ENCODE results near the gene MINDY2.
"Not testable (repeated sequence)": the region's sequence is repeated elsewhere in the genome, so short reads cannot be mapped to it uniquely, and the experiment has no call there.

MINDY2 gene

DNA sequence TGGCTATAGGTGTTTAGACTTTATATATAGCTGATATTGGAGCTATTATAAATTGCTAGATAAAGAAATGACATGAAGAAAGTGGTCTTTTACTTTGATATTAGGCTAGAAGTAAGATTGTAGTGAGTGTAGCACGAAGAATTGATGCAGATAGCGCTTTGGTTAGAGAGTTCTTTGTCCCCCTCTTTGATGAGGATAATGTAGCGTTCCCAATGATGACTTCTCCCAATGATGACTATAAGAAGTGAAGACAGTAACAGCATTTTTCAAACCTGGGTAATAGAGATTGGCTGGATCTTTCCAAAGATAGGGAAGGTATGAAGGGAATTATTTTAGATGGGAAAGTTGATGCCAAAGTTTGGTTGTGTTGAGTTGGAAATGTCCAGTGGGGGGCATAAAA lies 4.3 kb downstream of the MINDY2 start:
- H3K4me3 ChIP-seq (ENCODE audit: low read depth, low read length), result no peak overlapping the region
- H3K4me1 ChIP-seq (ENCODE audit: control insufficient read depth, insufficient read depth, low read length), result peaks cover 16% of the 10 kb centered on the region
- no peak overlapping the region for H3K27ac ChIP-seq (ENCODE audit: low read depth, low read length)
- H3K36me3 ChIP-seq (ENCODE audit: control insufficient read depth, insufficient read depth, low read length), result peaks cover 4% of the 10 kb centered on the region
- H3K27me3 ChIP-seq (ENCODE audit: control insufficient read depth, insufficient read depth, low read length), result no peaks in the 10 kb centered on the region
- no peaks in the 10 kb centered on the region for H3K9me3 ChIP-seq (ENCODE audit: control insufficient read depth, insufficient read depth, low read depth, low read length)
- no peak overlapping the region for H3K9ac ChIP-seq (ENCODE audit: low read length)

DNA sequence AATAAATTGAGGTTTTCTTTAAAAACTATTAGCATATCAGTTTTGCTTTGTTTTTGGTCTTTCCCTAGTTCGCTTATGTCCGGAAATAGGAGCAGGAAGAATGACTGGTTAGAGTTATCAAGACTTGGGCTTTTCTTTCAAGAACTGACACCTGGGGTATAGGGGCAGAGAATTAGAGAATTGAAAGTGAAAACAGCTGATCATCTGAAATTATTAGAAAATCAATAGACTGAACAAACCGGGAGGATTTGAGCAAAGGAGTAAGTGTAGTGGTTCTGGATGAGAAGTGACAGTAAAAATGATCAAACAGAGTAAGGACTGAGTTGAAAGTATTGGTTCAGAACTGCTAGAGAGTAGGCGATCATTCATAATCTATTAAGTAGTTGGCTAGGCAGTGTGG lies 6.0 kb downstream of the MINDY2 start:
- Histone ChIP-seq H3K4me1 (ENCODE audit: control insufficient read depth, insufficient read depth, low read length) (peaks cover 15% of the 10 kb centered on the region), H3K36me3 (ENCODE audit: control insufficient read depth, insufficient read depth, low read length) (peaks cover 4% of the 10 kb centered on the region), H3K27me3 (ENCODE audit: control insufficient read depth, insufficient read depth, low read length) (no peaks in the 10 kb centered on the region), H3K9me3 (ENCODE audit: control insufficient read depth, insufficient read depth, low read depth, low read length) (no peaks in the 10 kb centered on the region), H3K27ac (ENCODE audit: low read depth, low read length) (no peak overlapping the region), H3K4me3 (ENCODE audit: low read depth, low read length) (no peak overlapping the region), H3K9ac (ENCODE audit: low read length) (no peak overlapping the region)

DNA sequence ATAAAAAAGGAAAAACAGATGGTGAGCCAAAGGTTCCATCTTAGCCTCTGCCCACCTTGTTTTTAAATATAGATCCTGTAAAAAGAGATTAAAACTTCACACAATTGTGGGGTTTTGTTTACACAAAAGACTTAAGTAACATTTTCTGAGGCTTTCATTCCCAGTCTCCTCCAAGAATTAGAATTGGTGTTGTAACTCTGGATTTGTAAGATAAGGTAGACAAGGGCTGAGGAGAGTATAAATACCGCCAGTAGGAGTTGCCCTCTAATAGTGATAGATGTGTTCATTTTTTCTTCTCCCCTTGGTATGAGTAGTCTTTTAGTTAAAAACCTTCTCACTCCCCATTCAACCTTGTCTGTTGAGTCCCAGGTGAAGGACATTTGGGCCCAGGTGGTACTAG lies 8.5 kb downstream of the MINDY2 start:
- Histone ChIP-seq H3K36me3 (ENCODE audit: control insufficient read depth, insufficient read depth, low read length) (peaks cover 4% of the 10 kb centered on the region), H3K9me3 (ENCODE audit: control insufficient read depth, insufficient read depth, low read depth, low read length) (no peaks in the 10 kb centered on the region), H3K27ac (ENCODE audit: low read depth, low read length) (no peak overlapping the region)

DNA sequence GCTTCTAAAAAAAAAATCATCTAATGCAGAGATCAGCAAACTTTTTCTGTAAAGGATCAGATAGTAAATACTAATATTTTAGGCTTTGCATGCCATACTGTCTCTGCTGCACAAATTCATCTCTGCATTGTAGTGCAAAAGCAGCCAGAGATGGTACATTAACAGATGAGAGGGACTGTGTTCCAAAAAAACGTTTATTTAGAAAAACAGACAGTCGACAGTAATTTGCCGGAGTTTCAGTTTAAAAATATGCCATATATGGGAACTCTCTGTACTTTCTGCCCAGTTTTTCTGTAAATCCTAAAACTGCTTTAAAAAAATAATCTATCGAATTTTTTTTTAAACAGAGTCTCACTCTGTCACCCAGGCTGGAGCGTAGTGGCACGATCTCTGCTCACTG lies 14.3 kb downstream of the MINDY2 start:
- Histone ChIP-seq H3K9me3 (ENCODE audit: control insufficient read depth, insufficient read depth, low read depth, low read length) (no peaks in the 10 kb centered on the region), H3K9ac (ENCODE audit: low read length) (no peak overlapping the region), H3K36me3 (ENCODE audit: control insufficient read depth, insufficient read depth, low read length) (peaks cover 3% of the 10 kb centered on the region), H3K27me3 (ENCODE audit: control insufficient read depth, insufficient read depth, low read length) (no peaks in the 10 kb centered on the region), H3K4me1 (ENCODE audit: control insufficient read depth, insufficient read depth, low read length) (no peaks in the 10 kb centered on the region), H3K27ac (ENCODE audit: low read depth, low read length) (no peak overlapping the region), H3K4me3 (ENCODE audit: low read depth, low read length) (no peak overlapping the region)

More for the DNA sequence above, 8.5 kb downstream of the MINDY2 start:
- Histone ChIP-seq H3K27me3 (ENCODE audit: control insufficient read depth, insufficient read depth, low read length) (no peaks in the 10 kb centered on the region), H3K4me1 (ENCODE audit: control insufficient read depth, insufficient read depth, low read length) (peaks cover 4% of the 10 kb centered on the region; the same call in 1 of the 2 replicates), H3K9ac (ENCODE audit: low read length) (no peak overlapping the region), H3K4me3 (ENCODE audit: low read depth, low read length) (no peak overlapping the region)

DNA sequence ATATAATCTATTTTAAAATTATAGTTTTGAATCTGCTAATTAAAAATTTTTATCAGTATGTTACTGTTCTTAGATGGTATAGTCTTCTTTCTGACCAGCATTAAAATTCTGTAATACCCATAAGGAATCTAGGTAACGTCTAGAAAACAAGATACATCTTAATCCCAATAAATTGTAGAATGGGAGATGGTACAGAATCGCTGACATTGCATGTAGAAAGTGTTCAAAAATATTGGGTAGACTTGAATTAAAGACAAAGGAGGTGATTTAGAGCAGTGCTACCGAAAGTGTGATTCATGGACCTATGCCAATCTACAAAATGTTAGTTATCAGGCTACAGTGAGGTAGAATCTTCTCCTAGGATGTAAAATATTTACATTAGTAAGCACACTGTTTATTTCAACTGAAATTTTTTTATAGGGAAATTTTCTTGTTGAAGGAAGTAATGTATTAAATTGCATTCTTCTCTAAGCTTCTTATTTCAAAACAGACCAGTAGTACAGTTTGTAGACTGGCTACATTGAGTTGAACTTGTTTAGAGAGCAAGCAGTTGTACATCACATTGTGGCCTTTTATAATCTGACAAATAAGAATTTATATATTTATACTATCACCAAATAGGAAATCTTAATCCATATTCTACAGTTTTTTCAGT lies 17.1 kb downstream of the MINDY2 start:
- no peaks in the 10 kb centered on the region for H3K9me3 ChIP-seq (ENCODE audit: control insufficient read depth, insufficient read depth, low read depth, low read length)
- no peak overlapping the region for H3K27ac ChIP-seq (ENCODE audit: low read depth, low read length)
- H3K4me3 ChIP-seq (ENCODE audit: low read depth, low read length), result no peak overlapping the region
- peaks cover 3% of the 10 kb centered on the region for H3K36me3 ChIP-seq (ENCODE audit: control insufficient read depth, insufficient read depth, low read length)
- no peaks in the 10 kb centered on the region for H3K27me3 ChIP-seq (ENCODE audit: control insufficient read depth, insufficient read depth, low read length)
- no peak overlapping the region for H3K9ac ChIP-seq (ENCODE audit: low read length)
- H3K4me1 ChIP-seq (ENCODE audit: control insufficient read depth, insufficient read depth, low read length), result no peaks in the 10 kb centered on the region

DNA sequence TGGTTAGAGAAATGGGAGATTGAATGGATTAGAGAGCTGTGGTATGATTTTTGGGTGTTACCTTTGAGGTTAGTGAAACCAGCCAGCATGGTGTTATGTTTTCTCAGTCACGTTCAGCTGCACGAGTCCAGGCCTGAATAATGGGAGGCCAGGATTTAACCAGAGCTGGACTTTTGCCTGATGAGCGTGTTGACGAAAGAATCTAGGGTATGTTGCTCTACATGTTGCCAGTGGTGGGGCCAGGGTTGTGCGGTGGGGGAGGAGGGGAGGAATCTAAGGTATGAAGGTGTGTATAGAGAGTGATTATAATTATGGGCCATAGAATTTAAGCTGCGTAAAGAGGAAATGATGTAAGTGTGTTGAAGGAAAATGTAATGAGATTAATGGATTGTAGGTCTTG lies 22.8 kb downstream of the MINDY2 start:
- H3K9me3 ChIP-seq (ENCODE audit: control insufficient read depth, insufficient read depth, low read depth, low read length), result no peaks in the 10 kb centered on the region

DNA sequence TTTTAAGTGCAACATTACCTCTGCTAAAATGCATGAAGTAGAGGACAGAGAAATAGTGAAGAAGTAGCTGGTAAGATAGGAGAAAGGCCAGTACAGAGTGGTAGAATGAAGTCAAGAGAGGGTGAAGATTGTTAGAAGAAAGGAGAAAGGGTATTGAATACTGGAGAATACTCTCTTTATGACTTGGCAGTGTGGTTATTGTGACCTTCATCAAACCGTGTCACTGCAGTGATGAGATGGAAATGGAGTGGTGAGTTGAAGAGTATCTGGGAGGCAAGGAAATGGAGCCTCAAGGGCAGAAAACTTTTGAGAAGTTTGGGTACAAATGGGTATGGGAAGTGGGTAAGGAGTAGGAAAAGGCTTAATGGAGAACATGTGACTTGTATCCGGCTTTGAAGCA lies 24.7 kb downstream of the MINDY2 start:
- no peaks in the 10 kb centered on the region for H3K36me3 ChIP-seq (ENCODE audit: control insufficient read depth, insufficient read depth, low read length)
- no peaks in the 10 kb centered on the region for H3K4me1 ChIP-seq (ENCODE audit: control insufficient read depth, insufficient read depth, low read length)
- H3K4me3 ChIP-seq (ENCODE audit: low read depth, low read length), result no peak overlapping the region
- H3K27me3 ChIP-seq (ENCODE audit: control insufficient read depth, insufficient read depth, low read length), result no peaks in the 10 kb centered on the region
- no peak overlapping the region for H3K9ac ChIP-seq (ENCODE audit: low read length)
- H3K9me3 ChIP-seq (ENCODE audit: control insufficient read depth, insufficient read depth, low read depth, low read length), result no peaks in the 10 kb centered on the region
- H3K27ac ChIP-seq (ENCODE audit: low read depth, low read length), result no peak overlapping the region

More for the DNA sequence above, 22.8 kb downstream of the MINDY2 start:
- H3K4me1 ChIP-seq (ENCODE audit: control insufficient read depth, insufficient read depth, low read length), result no peaks in the 10 kb centered on the region
- no peak overlapping the region for H3K4me3 ChIP-seq (ENCODE audit: low read depth, low read length)
- peaks cover 3% of the 10 kb centered on the region; the same call in 1 of the 2 replicates for H3K36me3 ChIP-seq (ENCODE audit: control insufficient read depth, insufficient read depth, low read length)
- H3K27me3 ChIP-seq (ENCODE audit: control insufficient read depth, insufficient read depth, low read length), result no peaks in the 10 kb centered on the region
- no peak overlapping the region for H3K9ac ChIP-seq (ENCODE audit: low read length)
- no peak overlapping the region for H3K27ac ChIP-seq (ENCODE audit: low read depth, low read length)

DNA sequence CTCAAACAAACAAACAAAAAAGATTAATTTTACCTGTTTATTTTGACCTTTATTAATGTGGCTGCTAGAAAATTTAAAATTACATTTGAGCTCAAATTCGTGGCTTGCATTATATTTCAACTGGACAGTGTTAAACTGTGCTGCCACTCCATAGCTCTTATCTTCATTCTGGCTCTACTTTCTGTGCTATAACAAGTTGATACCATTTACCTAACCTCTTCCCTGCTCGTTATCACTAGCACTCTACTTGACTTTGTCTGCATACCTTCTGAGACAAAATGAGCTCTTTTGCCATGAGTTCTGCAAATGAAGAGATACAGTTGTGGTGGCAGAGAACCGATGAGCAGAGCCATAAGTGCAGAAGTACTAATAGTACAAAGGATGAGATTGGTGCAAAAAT lies 26.4 kb downstream of the MINDY2 start:
- Histone ChIP-seq H3K4me3 (ENCODE audit: low read depth, low read length) (no peak overlapping the region), H3K27me3 (ENCODE audit: control insufficient read depth, insufficient read depth, low read length) (no peaks in the 10 kb centered on the region), H3K9me3 (ENCODE audit: control insufficient read depth, insufficient read depth, low read depth, low read length) (no peaks in the 10 kb centered on the region), H3K36me3 (ENCODE audit: control insufficient read depth, insufficient read depth, low read length) (no peaks in the 10 kb centered on the region), H3K4me1 (ENCODE audit: control insufficient read depth, insufficient read depth, low read length) (no peaks in the 10 kb centered on the region), H3K27ac (ENCODE audit: low read depth, low read length) (no peak overlapping the region), H3K9ac (ENCODE audit: low read length) (no peak overlapping the region)

DNA sequence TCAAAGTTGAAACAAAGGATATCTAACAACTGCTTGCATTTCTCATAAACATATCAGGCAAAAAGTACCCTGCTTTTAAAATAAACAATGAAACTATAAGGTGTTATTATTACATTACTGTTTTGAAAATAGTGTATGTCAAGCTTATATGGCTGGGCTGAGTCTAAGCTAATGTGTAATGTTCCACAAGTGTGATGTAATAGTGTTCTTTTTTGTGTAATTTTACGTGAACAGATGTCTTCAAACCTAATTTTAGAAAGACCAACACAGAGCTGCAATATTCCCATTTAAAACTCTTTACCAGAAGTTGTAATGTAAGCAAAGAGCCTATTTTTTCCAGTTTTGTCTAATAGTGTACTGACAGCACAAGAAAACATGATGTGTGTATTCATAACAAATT lies 34.0 kb downstream of the MINDY2 start:
- H3K4me3 ChIP-seq (ENCODE audit: low read depth, low read length), result no peak overlapping the region
- no peaks in the 10 kb centered on the region for H3K9me3 ChIP-seq (ENCODE audit: control insufficient read depth, insufficient read depth, low read depth, low read length)
- H3K27ac ChIP-seq (ENCODE audit: low read depth, low read length), result no peak overlapping the region
- peaks cover 6% of the 10 kb centered on the region for H3K36me3 ChIP-seq (ENCODE audit: control insufficient read depth, insufficient read depth, low read length)
- H3K4me1 ChIP-seq (ENCODE audit: control insufficient read depth, insufficient read depth, low read length), result no peaks in the 10 kb centered on the region
- H3K9ac ChIP-seq (ENCODE audit: low read length), result no peak overlapping the region
- H3K27me3 ChIP-seq (ENCODE audit: control insufficient read depth, insufficient read depth, low read length), result no peaks in the 10 kb centered on the region

DNA sequence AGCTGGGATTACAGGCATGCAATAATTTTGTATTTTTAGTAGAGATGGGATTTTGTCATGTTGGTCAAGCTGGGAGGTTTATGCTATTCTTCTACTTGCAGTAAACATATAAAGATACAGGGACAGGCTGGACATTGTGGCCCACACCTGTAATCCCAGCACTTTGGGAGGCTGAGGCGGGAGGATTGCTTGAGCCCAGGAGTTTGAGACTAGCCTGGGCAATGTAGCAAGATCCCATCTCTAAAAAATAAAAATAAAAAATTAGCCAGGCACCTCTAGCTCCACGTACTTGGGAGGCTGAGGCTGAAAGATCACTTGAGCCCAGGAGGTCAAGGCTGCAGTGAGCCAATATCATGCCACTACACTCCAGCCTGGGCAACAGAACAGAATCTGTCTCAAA lies 52.2 kb downstream of the MINDY2 start:
- H3K27ac ChIP-seq (ENCODE audit: low read depth, low read length); H3K36me3 ChIP-seq (ENCODE audit: control insufficient read depth, insufficient read depth, low read length): not testable (repeated sequence)

DNA sequence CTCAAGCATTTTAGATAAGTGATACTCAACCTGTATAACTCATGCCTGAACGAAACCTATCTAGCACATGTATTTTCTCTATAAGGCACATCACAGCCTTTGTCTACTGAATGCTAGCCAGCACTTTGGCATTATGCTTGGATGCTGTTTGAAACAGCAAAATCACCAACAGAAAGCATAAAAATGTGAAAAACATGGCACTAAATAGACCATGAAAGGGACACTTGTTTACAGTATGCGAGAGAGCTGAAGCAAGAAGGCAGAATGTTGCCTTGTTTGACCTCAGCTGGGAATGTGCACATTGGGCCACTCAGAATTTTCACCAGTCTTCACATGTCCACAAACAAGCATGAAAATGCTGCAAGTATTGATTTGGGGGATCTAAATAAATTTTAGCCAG lies 59.5 kb downstream of the MINDY2 start:
- H3K4me3 ChIP-seq (ENCODE audit: low read depth, low read length), result no peak overlapping the region

More for the DNA sequence above, 52.2 kb downstream of the MINDY2 start:
- H3K27me3 ChIP-seq (ENCODE audit: control insufficient read depth, insufficient read depth, low read length); H3K4me3 ChIP-seq (ENCODE audit: low read depth, low read length); H3K9ac ChIP-seq (ENCODE audit: low read length); H3K4me1 ChIP-seq (ENCODE audit: control insufficient read depth, insufficient read depth, low read length); H3K9me3 ChIP-seq (ENCODE audit: control insufficient read depth, insufficient read depth, low read depth, low read length): not testable (repeated sequence)

More for the DNA sequence above, 59.5 kb downstream of the MINDY2 start:
- Histone ChIP-seq H3K4me1 (ENCODE audit: control insufficient read depth, insufficient read depth, low read length) (peaks cover 27% of the 10 kb centered on the region), H3K9ac (ENCODE audit: low read length) (no peak overlapping the region), H3K36me3 (ENCODE audit: control insufficient read depth, insufficient read depth, low read length) (peaks cover 5% of the 10 kb centered on the region; the same call in 1 of the 2 replicates), H3K27ac (ENCODE audit: low read depth, low read length) (no peak overlapping the region), H3K9me3 (ENCODE audit: control insufficient read depth, insufficient read depth, low read depth, low read length) (no peaks in the 10 kb centered on the region), H3K27me3 (ENCODE audit: control insufficient read depth, insufficient read depth, low read length) (no peaks in the 10 kb centered on the region)

Measured in HUES6 (cell line).